GM12878 (cell line): ENCODE measurements around the gene PRC1. TPM values are rescaled to one million over a fixed set of nuclear protein-coding genes. Genes with fewer than 3 reads are reported as not detected.

Source experiments
- ATAC-seq: fragments of 200-7000 bp; cut with Tn5 transposase; 3 replicates; pipeline ENCODE4 v1.9.1; 2020; ENCODE audit warnings: mild to moderate bottlenecking, moderate library complexity
- BruUV-seq: library from RNA; stranded (reverse); fragments of 400-500 nt; replicated peaks from 2 replicates; lab custom pipeline; 2021; lab: Mats Ljungman, UMichigan
- CTCF ChIA-PET: fragments of 300-600 bp; sonication (Branson Sonifier 250); formaldehyde crosslinking; extraction: SDS; loops from one replicate; lab custom pipeline; 2021; ENCODE audit warnings: inconsistent platforms; lab: Yijun Ruan, JAX
- POLR2A ChIA-PET: fragments of 350-600 bp; formaldehyde crosslinking; extraction: SDS; loops from one replicate; lab custom pipeline; 2021; ENCODE audit warnings: inconsistent platforms; lab: Charles Lee
- RAD21 ChIA-PET: fragments of 300-600 bp; sonication (Branson Sonifier 250); formaldehyde crosslinking; loops from one replicate; lab custom pipeline; 2023; ENCODE audit warnings: antibody characterized with exemption; ENCODE audit not compliant: unreplicated experiment; lab: Charles Lee
- SMC1A ChIA-PET: fragments of 300-600 bp; sonication (Branson Sonifier 250); formaldehyde crosslinking; loops from one replicate; lab custom pipeline; 2023; ENCODE audit not compliant: unreplicated experiment, uncharacterized antibody; lab: Charles Lee
- DNase-seq: peaks from one replicate; pipeline ENCODE4 v3.0.0-alpha.2; 2011; ENCODE audit warnings: low read depth, low spot score
- FAIRE-seq: peaks from 3 replicates; lab custom pipeline; 2011; peaks lifted over from hg19 to GRCh38; lab: Jason Lieb, UNC
- H2AFZ ChIP-seq: 2 replicates; pipeline ENCODE4 v1.6.0; 2011; ENCODE audit warnings: low read depth, low read length, control low read depth; ENCODE audit not compliant: control insufficient read depth
- H3K27ac ChIP-seq: 2 replicates; pipeline ENCODE4 v1.5.1; 2011; ENCODE audit warnings: control low read depth; ENCODE audit not compliant: control insufficient read depth, insufficient read depth
- H3K27me3 ChIP-seq, 2 experiments: replicated peaks in 1 of 2; 2 replicates each; pipeline versions ENCODE4 v1.6.0 to v1.6.1; 2011; ENCODE audit warnings: low read length in 1 of 2; ENCODE audit not compliant: control insufficient read depth in 2 of 2, insufficient read depth in 2 of 2
- H3K36me3 ChIP-seq, 2 experiments: 2 replicates each; pipeline ENCODE4 v1.5.1; 2011; ENCODE audit warnings: low read length in 1 of 2; ENCODE audit not compliant: control insufficient read depth in 2 of 2, insufficient read depth in 2 of 2
- H3K4me1 ChIP-seq: 2 replicates; pipeline ENCODE4 v1.6.1; 2011; ENCODE audit warnings: mild to moderate bottlenecking, low read length, moderate library complexity, mixed read lengths; ENCODE audit not compliant: control insufficient read depth, insufficient read depth
- H3K4me2 ChIP-seq: 2 replicates; pipeline ENCODE4 v1.6.0; 2011; ENCODE audit warnings: control low read depth; ENCODE audit not compliant: control insufficient read depth, insufficient read depth
- H3K4me3 ChIP-seq: fragments of 200-600 bp; sonication (generic); 2 replicates; pipeline ENCODE4 v1.5.1; 2016
- H3K79me2 ChIP-seq: 2 replicates; pipeline ENCODE4 v1.6.0; 2011; ENCODE audit warnings: low read length; ENCODE audit not compliant: control insufficient read depth, insufficient read depth
- H3K9ac ChIP-seq: 2 replicates; pipeline ENCODE4 v1.8.0; 2011; ENCODE audit warnings: low read length, control low read depth, mixed read lengths; ENCODE audit not compliant: control insufficient read depth, insufficient read depth
- H3K9me3 ChIP-seq: replicated peaks from 3 replicates; pipeline ENCODE4 v1.5.1; 2011; ENCODE audit warnings: mild to moderate bottlenecking, low read length; ENCODE audit not compliant: control insufficient read depth, insufficient read depth
- H4K20me1 ChIP-seq: 2 replicates; pipeline ENCODE4 v1.6.0; 2011; ENCODE audit not compliant: control insufficient read depth, insufficient read depth
- BACH1 ChIP-seq: fragments of 450-650 bp; IDR thresholded peaks from 2 replicates; pipeline ENCODE4 v1.6.1; 2017; ENCODE audit warnings: mild to moderate bottlenecking, borderline replicate concordance
- ETV6 ChIP-seq, 2 experiments: fragments of 450-650 bp in 1 of 2; IDR thresholded peaks in 1 of 2; conservative IDR thresholded peaks in 1 of 2; 2 replicates each; pipeline ENCODE4 v1.6.1; 2014; ENCODE audit warnings: antibody characterized with exemption in 1 of 2, borderline replicate concordance in 1 of 2, low read depth in 1 of 2, mild to moderate bottlenecking in 1 of 2, moderate library complexity in 1 of 2
- EZH2 ChIP-seq: IDR thresholded peaks from 2 replicates; pipeline ENCODE4 v1.6.1; 2012; ENCODE audit warnings: low read depth, mild to moderate bottlenecking, control low read depth, inconsistent platforms, low read length, borderline replicate concordance; ENCODE audit not compliant: control insufficient read depth
- IKZF1 ChIP-seq: fragments of 450-650 bp; conservative IDR thresholded peaks from 2 replicates; pipeline ENCODE4 v1.6.1; 2017; ENCODE audit warnings: antibody characterized with exemption, mild to moderate bottlenecking
- MTA2 ChIP-seq: fragments of 450-650 bp; IDR thresholded peaks from 2 replicates; pipeline ENCODE4 v1.6.1; 2016; ENCODE audit warnings: low read depth, mild to moderate bottlenecking, moderate library complexity
- POLR2AphosphoS2 ChIP-seq: IDR thresholded peaks from 2 replicates; pipeline ENCODE4 v1.6.1; 2011; ENCODE audit warnings: low read depth, mild to moderate bottlenecking, low read length, improper control_type of control experiment, moderate library complexity
- SPI1 ChIP-seq: IDR thresholded peaks from 2 replicates; pipeline ENCODE4 v1.6.1; 2011; ENCODE audit warnings: low read depth, mild to moderate bottlenecking, low read length, moderate library complexity, borderline replicate concordance; ENCODE audit not compliant: insufficient read depth
- ZNF274 ChIP-seq: IDR thresholded peaks from one replicate; pipeline ENCODE4 v1.8.0; 2011; ENCODE audit not compliant: insufficient read length, insufficient read depth
- ZNF384 ChIP-seq: IDR thresholded peaks from 2 replicates; pipeline ENCODE4 v1.6.1; 2012; ENCODE audit warnings: low read depth, mild to moderate bottlenecking, low read length, improper control_type of control experiment, borderline replicate concordance
- WGBS: methylation state at CpG from one replicate; pipeline ENCODE4 v1.1.6; 2016; ENCODE audit warnings: low lambda C conversion rate; ENCODE audit not compliant: insufficient replicate concordance, insufficient coverage; ENCODE audit errors: missing lambda C conversion rate; 5-methylcytosine and 5-hydroxymethylcytosine counted together
- in situ Hi-C: fragments of 300-500 bp; cut with MboI; formaldehyde crosslinking; loops from 9 replicates; pipeline ENCODE4 v1.14.3; 2018; ENCODE audit warnings: mixed read lengths
- intact Hi-C: fragments of 100-400 bp; cut with micrococcal nuclease; formaldehyde crosslinking; loops from one replicate; pipeline ENCODE4 v1.14.2; 2022; ENCODE audit not compliant: unreplicated experiment
- polyA plus RNA-seq, 11 experiments: library from polyadenylated mRNA; depleted of rRNA in 4 of 11; unstranded in 6 of 11; stranded (reverse) in 5 of 11; fragments of >200 nt; fragmentation: Nextera tagmentation in 4 of 11; fragmentation: Illumina TruSeq in 1 of 11; extraction: Ambion mirVana in 4 of 11; extraction: Trizol in 1 of 11; gene quantifications; 1 replicate in 1 of 11; 2 replicates in 10 of 11; pipeline versions ENCODE4 v1.2.1 to v1.2.3, GENCODE V29; 2011 to 2016; ENCODE audit warnings: inconsistent platforms in 2 of 11, missing spikeins in 2 of 11, low read depth in 1 of 11
- total RNA-seq, 4 experiments: library from RNA; depleted of rRNA in 3 of 4; stranded (reverse); fragments of >200 nt in 3 of 4; fragmentation: Illumina TruSeq in 1 of 4; extraction: Trizol in 1 of 4; gene quantifications; 2 replicates each; pipeline versions ENCODE4 v1.2.1 to v1.2.3, GENCODE V29; 2013 to 2021
- TF ChIP-seq, protein P1 (sequence below): IDR thresholded peaks from 2 replicates; pipeline ENCODE4 v1.6.1; 2012; ENCODE audit warnings: low read depth, low read length, improper control_type of control experiment
- TF ChIP-seq, protein P2 (sequence below): fragments of 450-650 bp; IDR thresholded peaks from 2 replicates; pipeline ENCODE4 v1.6.1; 2017; ENCODE audit warnings: antibody characterized with exemption, mild to moderate bottlenecking, moderate library complexity

PRC1 gene
- total and polyA plus RNA-seq, 10 of the 15 experiments (the other 5 are each of a cell fraction or from before 2014, with no cell fraction given) = 100 to 241 (median 131) TPM

DNA sequence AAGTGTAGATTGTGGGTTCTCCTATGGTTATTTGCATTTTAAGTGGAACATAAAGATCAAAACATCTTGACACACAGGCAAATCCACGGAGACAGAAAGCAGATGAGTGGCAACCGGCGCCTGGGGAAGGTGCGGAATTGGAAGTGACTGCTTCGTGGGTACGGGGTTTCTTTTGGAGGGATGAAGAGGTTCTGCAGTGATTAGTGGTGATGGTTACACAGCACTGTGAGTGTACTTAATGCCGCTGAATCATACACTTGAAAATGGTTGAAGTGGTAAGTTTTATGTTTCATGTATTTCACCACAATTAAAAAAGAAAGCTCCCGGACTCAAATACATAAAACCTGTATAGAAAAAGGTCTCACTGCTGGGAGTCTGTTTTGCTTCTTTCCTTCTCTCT, 46.5 kb upstream of the PRC1 start:
- Histone ChIP-seq H3K9me3 (no peaks in the 10 kb centered on the region), H3K36me3 (no peaks in the 10 kb centered on the region), H4K20me1 (no peaks in the 10 kb centered on the region), H3K27me3 (no peaks in the 10 kb centered on the region), H2AFZ (no peak overlapping the region), H3K4me2 (no peak overlapping the region), H3K9ac (no peak overlapping the region), H3K27ac (no peak overlapping the region), H3K4me3 (no peak overlapping the region), H3K79me2 (no peaks in the 10 kb centered on the region), H3K4me1 (no peaks in the 10 kb centered on the region)
- ATAC-seq (no peak), FAIRE-seq (no peak), DNase-seq (no peak)
- TF ChIP-seq EZH2 = no peak
- TF ChIP-seq BACH1 = no peak
- TF ChIP-seq IKZF1 = no peak
- no peak for TF ChIP-seq MTA2
- TF ChIP-seq, protein P1, sequence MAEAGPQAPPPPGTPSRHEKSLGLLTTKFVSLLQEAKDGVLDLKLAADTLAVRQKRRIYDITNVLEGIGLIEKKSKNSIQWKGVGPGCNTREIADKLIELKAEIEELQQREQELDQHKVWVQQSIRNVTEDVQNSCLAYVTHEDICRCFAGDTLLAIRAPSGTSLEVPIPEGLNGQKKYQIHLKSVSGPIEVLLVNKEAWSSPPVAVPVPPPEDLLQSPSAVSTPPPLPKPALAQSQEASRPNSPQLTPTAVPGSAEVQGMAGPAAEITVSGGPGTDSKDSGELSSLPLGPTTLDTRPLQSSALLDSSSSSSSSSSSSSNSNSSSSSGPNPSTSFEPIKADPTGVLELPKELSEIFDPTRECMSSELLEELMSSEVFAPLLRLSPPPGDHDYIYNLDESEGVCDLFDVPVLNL = no peak
- TF ChIP-seq SPI1 = no peak
- in situ Hi-C loops (no loop called here), intact Hi-C loops (no loop called here)
- RAD21 ChIA-PET = interaction anchor here (1.6 kb wide), 1 partner anchor 109 kb away, joined by 3 read pairs; no protein-coding TSS in a partner anchor
- WGBS = 57% methylated on average over 8 of the region's 8 CpGs
- CTCF ChIA-PET = interaction anchor here (1.4 to 1.8 kb wide), 4 partner anchors 8 to 84 kb away, joined by 4 to 6 read pairs (median 4); no protein-coding TSS in a partner anchor
- no TSS peak for BruUV-seq
- POLR2A ChIA-PET = no interaction called here
- SMC1A ChIA-PET = interaction anchor here (0.6 to 0.9 kb wide), 2 partner anchors 9 to 219 kb away, joined by 3 read pairs; no protein-coding TSS in a partner anchor

DNA sequence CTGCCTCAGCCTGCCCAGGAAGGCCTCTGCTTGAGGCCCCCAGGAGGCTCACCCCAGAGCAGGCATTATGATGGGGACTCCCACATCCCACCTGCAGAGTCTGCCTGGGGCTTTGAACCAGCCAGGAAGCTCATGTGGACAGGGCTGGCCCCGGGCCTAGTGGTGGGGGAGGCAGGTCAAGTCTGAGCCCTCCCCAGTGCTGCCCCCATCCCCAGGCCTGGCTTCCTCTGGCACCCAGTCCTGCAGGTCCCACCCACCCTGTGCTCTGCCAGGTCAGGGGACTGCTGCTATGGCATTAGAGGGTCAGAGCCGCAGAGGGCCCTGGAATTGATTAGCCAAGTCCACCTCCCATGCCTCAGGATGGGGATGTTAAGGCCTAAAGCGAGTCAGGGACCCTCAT, 45.7 kb upstream of the PRC1 start:
- POLR2A ChIA-PET = no interaction called here
- H3K4me1 ChIP-seq = no peaks in the 10 kb centered on the region
- ATAC-seq (no peak; the same call in 2 of the 3 replicates), FAIRE-seq (no peak), DNase-seq (no peak)
- in situ Hi-C loops = no loop called here
- H3K36me3 ChIP-seq = no peaks in the 10 kb centered on the region
- intact Hi-C loops = no loop called here
- TF ChIP-seq POLR2AphosphoS2 (no peak), ETV6 (conservative IDR thresholded peaks at IDR 0.05 in 1 of 2, IDR thresholded peaks at IDR 0.05 in 1 of 2; ENCODE audit: borderline replicate concordance in 1 of 2, low read depth in 1 of 2) (no peak), ZNF384 (no peak), ZNF274 (no peak)
- TF ChIP-seq, protein P2, sequence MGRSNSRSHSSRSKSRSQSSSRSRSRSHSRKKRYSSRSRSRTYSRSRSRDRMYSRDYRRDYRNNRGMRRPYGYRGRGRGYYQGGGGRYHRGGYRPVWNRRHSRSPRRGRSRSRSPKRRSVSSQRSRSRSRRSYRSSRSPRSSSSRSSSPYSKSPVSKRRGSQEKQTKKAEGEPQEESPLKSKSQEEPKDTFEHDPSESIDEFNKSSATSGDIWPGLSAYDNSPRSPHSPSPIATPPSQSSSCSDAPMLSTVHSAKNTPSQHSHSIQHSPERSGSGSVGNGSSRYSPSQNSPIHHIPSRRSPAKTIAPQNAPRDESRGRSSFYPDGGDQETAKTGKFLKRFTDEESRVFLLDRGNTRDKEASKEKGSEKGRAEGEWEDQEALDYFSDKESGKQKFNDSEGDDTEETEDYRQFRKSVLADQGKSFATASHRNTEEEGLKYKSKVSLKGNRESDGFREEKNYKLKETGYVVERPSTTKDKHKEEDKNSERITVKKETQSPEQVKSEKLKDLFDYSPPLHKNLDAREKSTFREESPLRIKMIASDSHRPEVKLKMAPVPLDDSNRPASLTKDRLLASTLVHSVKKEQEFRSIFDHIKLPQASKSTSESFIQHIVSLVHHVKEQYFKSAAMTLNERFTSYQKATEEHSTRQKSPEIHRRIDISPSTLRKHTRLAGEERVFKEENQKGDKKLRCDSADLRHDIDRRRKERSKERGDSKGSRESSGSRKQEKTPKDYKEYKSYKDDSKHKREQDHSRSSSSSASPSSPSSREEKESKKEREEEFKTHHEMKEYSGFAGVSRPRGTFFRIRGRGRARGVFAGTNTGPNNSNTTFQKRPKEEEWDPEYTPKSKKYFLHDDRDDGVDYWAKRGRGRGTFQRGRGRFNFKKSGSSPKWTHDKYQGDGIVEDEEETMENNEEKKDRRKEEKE = no peak
- H3K27me3 ChIP-seq = no peaks in the 10 kb centered on the region
- H4K20me1 ChIP-seq = no peaks in the 10 kb centered on the region
- H3K27ac ChIP-seq = no peak overlapping the region
- no peaks in the 10 kb centered on the region for H3K9me3 ChIP-seq
- CTCF ChIA-PET = interaction anchor here (1.7 to 1.8 kb wide), 2 partner anchors 10 to 83 kb away, joined by 4 to 6 read pairs; no protein-coding TSS in a partner anchor
- no peak overlapping the region for H2AFZ ChIP-seq
- no peaks in the 10 kb centered on the region for H3K79me2 ChIP-seq
- no peak overlapping the region for H3K4me2 ChIP-seq
- no peak overlapping the region for H3K9ac ChIP-seq
- RAD21 ChIA-PET = interaction anchor here (1.6 kb wide), 1 partner anchor 108 kb away, joined by 3 read pairs; no protein-coding TSS in a partner anchor
- H3K4me3 ChIP-seq = no peak overlapping the region
- BruUV-seq = no TSS peak
- 0% methylated on average over 3 of the region's 3 CpGs for WGBS
- SMC1A ChIA-PET = no interaction called here
